Stimulated activated CD8-positive, alpha-beta memory T cell treated with anti-CD3 and anti-CD28 coated beads, Interleukin-4, amount 100 ng/mL, for 4 hours (primary cell): ENCODE results near the gene VWA1.
"Not testable (repeated sequence)": the region's sequence is repeated elsewhere in the genome, so short reads cannot be mapped to it uniquely, and the experiment has no call there.

Experiments used
- DNase-seq, 2 donors: peaks; one replicate each; pipeline ENCODE4 v3.0.0-alpha.2; 2020; ENCODE audit warnings: low read depth in 2 of 2, low spot score in 1 of 2

The VWA1 gene

DNA sequence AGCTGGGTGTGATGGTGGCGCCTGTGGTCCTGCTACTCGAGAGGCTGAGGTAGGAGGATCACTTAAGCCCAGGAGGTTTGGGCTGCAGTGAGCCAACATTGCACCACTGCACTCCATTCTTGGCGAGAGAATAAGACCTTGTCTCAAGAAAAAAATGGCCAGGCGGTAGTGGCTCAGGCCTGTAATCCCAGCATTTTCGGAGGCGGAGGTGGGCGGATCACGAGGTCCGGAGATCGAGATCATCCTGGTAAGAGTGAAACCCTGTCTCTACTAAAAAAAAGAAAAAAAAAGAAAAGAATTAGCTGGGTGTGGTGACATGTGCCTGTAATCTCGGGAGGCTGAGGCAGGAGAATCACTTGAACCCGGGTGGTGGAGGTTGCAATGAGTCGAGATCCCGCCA lies 47.4 kb downstream of the VWA1 start:
- no peak for DNase-seq

DNA sequence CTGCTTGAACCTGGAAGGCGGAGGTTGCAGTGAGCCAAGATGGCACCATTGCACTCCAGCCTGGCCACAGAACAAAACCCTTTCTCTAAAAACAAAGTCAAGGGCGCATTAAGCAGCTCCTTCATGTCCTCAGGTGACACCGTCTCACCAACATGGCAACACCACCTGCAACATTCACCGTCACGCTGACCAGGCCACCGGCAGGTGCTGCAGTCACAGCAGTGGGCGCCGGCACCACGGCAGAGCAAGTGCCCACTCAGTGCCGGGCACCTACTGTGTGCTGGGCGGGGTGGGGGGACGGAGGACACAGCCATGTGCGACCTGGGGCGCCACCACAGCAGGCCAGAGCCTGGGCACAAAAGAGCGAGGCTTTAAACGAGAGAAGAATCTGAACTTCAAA lies 48.2 kb downstream of the VWA1 start:
- DNase-seq: no peak

DNA sequence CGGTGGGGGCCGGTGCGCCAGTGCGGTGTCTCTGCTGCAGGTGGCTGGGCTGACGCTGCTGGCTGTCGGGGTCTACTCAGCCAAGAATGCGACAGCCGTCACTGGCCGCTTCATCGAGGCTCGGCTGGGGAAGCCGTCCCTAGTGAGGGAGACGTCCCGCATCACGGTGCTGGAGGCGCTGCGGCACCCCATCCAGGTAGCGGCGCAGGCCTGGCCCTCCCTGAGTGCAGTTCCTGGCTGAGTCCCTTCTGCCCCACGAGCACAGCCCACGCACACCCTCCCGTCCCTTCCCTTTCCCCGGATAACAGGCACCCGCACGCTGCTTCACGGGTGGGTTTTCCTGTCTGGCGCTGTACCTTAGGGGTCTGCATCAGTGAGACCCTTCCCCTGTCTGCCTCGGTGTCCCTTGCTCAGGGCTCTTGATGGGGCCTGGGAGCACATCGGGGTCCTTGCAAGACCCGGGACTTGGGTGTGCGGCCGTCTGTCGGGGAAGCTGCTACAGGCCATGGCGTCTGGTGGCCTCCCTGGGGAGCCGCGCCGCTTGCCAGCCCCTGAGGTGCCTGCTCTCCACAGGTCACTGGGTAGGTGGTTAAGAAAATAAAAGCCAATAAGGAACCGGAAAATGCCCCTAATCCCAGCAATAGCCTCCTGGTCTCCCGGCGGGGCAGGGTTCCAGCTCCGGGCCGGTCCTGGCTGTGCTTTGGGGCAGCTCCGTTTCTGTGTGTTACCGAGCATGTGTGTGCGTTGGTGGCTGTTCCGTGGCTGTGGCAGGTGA lies 49.7 kb downstream of the VWA1 start:
- not testable (repeated sequence) for DNase-seq

DNA sequence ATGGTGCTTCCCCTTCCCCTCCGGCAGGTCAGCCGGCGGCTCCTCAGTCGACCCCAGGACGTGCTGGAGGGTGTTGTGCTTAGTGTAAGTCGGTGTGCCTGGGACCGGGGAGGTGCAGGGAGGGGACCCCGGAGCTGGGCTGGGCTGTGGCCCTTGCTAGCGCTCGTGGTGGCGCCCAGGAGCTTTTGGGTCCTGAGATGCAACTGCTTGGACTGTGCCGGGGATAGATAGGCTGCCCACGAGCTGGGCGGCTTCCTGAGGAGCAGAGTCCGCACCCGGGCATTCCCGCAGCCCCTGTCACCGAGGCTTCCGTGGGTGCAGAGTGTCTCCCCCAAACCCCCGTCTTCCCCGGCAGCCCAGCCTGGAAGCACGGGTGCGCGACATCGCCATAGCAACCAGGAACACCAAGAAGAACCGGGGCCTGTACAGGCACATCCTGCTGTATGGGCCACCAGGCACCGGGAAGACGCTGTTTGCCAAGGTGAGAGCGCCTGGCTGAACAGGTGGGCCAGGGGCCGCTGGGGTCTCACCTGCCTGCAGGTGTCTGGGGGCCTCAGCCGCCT lies 50.3 kb downstream of the VWA1 start:
- not testable (repeated sequence) for DNase-seq

DNA sequence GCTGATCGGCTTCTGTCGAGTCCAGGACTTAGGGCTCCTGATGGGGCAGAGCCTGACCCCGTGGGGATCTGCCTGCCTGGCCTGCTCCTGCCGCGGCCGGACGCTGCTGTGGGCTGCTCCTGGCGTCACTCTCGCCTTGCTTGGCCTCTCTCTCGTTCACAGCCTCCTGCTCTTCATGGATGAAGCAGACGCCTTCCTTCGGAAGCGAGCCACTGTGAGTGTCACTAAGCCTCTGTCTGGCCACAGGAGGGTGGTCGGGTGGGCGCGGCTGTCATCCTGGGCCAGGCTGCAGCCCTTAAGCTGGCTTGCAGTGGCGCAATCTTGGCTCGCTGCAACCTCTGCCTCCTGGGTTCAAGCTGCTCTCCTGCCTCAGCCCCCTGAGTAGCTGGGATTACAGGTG lies 52.2 kb downstream of the VWA1 start:
- no peak for DNase-seq

DNA sequence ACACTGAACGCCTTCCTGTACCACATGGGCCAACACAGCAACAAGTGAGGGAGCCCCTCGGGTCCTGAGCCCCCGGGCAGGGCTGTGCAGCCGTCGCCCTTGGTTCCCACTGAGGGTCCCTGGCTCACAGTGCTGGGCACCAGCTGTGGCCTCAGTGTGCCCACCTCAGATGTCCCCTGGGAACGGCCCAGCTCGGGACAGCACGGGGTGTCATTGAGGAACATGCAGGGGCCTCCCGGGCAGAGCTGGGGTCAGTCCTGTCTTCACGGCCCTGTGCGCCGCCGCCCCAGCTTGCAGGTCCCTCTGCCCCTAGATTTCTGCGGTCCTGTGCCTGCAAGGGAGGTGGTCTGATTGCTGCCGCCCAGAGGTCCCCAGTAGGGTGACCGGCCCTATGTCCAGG lies 53.7 kb downstream of the VWA1 start:
- no peak for DNase-seq

DNA sequence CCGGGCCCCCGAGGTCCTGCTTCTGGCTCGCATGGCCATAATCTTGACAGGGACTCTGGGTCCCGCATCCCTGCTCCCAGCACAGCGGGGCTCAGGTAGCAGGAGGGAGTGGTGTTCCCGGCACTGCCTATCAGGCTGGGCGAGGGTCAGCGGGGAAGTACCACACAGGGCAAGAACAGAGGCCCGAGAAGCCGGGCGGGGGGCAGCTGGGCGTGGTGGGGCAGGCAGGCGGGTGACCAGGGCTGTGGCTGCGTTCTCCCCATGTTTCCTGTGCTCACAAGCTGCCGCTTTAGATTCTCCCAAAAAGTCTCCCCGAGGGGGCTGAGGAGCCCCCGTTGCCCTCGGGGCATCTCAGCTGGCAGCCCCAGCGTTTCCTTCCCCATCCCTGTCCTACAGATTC lies 54.4 kb downstream of the VWA1 start:
- no peak for DNase-seq

DNA sequence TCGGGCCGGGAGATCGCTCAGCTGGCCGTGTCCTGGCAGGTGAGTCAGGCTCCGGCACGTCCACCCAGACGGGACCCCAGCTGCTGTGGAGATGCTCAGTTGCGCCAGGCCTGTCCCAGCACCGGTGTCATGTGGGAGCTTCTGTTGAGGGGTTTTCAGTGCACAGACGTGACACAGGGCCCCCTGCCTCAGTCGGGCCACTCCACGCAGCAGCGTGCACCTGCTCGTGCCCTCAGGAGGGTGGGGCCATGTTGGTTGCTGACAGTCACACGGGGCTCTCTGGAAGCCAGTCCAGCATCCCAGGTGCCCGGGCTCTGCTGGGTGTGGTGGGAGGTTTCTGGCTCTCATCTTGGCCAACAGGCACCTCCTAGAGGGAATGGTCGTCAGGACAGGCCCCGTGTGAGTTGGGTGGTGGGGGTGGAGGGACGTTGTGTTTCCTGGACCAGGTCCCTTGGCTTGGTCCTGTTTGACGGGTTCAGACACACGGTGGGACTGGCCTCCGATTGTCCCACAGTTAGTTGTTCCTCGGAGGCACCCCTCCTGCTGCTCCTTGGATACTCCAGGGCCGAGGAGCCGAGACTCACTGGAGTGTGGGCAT lies 55.2 kb downstream of the VWA1 start:
- no peak for DNase-seq

DNA sequence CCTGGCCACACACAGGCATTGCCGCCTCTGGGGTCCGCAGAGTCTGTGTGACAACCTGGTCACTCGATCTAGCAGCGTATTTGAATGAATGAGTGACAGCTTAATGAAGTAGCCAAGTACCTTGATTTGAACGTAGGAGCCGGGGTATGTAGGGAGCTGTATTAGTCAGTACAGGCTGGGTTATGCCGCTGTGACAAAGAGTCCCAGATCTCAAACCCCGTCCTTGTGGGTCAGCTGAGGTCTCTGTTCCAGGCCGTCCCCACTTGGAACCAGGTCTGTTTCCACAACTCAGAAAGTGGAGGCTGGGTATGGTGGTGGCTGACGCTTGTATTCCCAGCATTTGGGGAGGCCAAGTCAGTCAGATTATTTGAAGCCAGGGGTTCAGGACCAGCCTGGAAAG lies 56.1 kb downstream of the VWA1 start:
- no peak for DNase-seq
